ENCODE results near the gene CLCA2.

The CLCA2 gene

DNA sequence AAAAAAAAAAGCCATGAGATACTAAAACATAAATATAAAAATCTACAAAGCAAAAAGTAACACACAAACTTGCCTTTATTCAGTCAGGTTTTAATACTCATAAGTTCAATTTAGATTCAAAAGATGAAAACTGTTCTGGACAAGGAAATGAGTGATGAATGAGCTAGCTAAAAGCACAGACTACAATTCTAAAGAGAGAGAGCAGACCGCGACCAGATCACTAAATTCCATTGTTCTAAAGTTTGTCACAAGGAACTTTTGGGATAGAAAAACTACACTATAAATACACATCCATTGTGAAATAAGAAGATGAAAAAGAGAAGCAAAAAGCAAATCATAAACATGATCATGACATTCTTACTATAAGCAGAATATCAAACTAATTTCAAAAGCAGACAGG is 29.6 kb upstream of the CLCA2 start:
- TF ChIP-seq, protein P1, sequence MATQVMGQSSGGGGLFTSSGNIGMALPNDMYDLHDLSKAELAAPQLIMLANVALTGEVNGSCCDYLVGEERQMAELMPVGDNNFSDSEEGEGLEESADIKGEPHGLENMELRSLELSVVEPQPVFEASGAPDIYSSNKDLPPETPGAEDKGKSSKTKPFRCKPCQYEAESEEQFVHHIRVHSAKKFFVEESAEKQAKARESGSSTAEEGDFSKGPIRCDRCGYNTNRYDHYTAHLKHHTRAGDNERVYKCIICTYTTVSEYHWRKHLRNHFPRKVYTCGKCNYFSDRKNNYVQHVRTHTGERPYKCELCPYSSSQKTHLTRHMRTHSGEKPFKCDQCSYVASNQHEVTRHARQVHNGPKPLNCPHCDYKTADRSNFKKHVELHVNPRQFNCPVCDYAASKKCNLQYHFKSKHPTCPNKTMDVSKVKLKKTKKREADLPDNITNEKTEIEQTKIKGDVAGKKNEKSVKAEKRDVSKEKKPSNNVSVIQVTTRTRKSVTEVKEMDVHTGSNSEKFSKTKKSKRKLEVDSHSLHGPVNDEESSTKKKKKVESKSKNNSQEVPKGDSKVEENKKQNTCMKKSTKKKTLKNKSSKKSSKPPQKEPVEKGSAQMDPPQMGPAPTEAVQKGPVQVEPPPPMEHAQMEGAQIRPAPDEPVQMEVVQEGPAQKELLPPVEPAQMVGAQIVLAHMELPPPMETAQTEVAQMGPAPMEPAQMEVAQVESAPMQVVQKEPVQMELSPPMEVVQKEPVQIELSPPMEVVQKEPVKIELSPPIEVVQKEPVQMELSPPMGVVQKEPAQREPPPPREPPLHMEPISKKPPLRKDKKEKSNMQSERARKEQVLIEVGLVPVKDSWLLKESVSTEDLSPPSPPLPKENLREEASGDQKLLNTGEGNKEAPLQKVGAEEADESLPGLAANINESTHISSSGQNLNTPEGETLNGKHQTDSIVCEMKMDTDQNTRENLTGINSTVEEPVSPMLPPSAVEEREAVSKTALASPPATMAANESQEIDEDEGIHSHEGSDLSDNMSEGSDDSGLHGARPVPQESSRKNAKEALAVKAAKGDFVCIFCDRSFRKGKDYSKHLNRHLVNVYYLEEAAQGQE (IDR thresholded peaks at IDR 0.05; ENCODE audit: insufficient replicate concordance, low read depth): no peak
- DNase-seq (ENCODE audit: low read depth in 1 of 2, low spot score in 1 of 2): no peak
- H3K27ac ChIP-seq (replicated peaks): no peak overlapping the region
- no peaks in the 10 kb centered on the region for H3K27me3 ChIP-seq (ENCODE audit: insufficient read depth, poor library complexity, severe bottlenecking)
- no peak overlapping the region for H3K4me3 ChIP-seq (replicated peaks; ENCODE audit: insufficient read depth, low read length)

DNA sequence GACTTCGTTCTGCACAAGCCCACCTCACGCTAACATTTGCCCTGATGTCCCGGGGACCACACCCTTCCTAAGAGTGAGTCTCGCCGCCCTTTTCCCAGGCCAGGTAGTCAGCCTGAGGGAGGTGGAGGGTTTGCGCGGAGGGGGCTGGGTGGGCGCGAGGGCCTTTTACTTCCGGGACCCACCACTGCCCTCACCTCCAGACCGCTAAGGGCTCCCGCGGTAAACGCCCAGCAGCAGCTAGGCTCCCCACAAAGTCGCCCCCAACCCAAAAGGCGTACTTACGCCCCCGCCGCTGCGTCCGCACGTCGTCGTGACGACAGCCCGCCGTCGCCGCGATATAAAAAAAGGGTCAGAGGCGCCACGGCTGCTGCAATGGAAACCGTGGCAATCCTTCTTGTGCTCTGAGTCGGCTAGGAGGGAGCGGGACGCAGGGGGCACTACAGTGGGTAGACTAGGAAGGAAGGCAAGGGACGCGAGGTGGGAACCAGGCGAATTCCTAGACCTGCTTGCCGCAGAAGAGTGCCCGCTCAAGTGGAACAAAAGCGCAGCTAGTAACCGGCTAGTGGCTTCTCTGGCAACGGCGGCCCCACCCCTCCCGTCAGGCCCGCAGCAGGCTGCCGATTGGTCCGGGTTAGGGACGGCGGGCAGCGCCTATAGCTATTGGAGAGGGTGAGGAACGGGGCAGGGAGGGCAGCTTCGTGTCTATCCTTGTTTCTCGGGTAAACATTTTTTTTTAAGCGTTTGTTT is 28.0 kb upstream of the CLCA2 start, which contains the start of gene ODF2L:
TSS of gene ODF2L (minus strand) at position 573 of the 747 bp plus-strand sequence. CDS start 9,296 bp downstream, outside the sequence.
- DNase-seq (ENCODE audit: low read depth in 1 of 2, low spot score in 1 of 2): peak in 1 of 2 experiments; percentile 92
- no peak for TF ChIP-seq GABPA (IDR thresholded peaks at IDR 0.05; ENCODE audit: low read depth)
- TF ChIP-seq, protein P2, sequence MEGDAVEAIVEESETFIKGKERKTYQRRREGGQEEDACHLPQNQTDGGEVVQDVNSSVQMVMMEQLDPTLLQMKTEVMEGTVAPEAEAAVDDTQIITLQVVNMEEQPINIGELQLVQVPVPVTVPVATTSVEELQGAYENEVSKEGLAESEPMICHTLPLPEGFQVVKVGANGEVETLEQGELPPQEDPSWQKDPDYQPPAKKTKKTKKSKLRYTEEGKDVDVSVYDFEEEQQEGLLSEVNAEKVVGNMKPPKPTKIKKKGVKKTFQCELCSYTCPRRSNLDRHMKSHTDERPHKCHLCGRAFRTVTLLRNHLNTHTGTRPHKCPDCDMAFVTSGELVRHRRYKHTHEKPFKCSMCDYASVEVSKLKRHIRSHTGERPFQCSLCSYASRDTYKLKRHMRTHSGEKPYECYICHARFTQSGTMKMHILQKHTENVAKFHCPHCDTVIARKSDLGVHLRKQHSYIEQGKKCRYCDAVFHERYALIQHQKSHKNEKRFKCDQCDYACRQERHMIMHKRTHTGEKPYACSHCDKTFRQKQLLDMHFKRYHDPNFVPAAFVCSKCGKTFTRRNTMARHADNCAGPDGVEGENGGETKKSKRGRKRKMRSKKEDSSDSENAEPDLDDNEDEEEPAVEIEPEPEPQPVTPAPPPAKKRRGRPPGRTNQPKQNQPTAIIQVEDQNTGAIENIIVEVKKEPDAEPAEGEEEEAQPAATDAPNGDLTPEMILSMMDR (IDR thresholded peaks at IDR 0.05; ENCODE audit: insufficient read depth, low read length): no peak
- no peak for TF ChIP-seq SPI1 (IDR thresholded peaks at IDR 0.05; ENCODE audit: borderline replicate concordance, low read depth)
- TF ChIP-seq, protein P1 (IDR thresholded peaks at IDR 0.05; ENCODE audit: insufficient replicate concordance, low read depth): no peak
- TF ChIP-seq POLR2AphosphoS5 (IDR thresholded peaks at IDR 0.05; ENCODE audit: low read depth): 0 out of 2 replicates have a peak, but pooled peaks have one; percentile 44
- Histone ChIP-seq H3K27ac (replicated peaks) (peak within 1 kb of the TSS; percentile 72), H3K27me3 (ENCODE audit: insufficient read depth, poor library complexity, severe bottlenecking) (no peaks in the 10 kb centered on the region), H3K4me3 (replicated peaks; ENCODE audit: insufficient read depth, low read length) (peak within 1 kb of the TSS; percentile 91)

DNA sequence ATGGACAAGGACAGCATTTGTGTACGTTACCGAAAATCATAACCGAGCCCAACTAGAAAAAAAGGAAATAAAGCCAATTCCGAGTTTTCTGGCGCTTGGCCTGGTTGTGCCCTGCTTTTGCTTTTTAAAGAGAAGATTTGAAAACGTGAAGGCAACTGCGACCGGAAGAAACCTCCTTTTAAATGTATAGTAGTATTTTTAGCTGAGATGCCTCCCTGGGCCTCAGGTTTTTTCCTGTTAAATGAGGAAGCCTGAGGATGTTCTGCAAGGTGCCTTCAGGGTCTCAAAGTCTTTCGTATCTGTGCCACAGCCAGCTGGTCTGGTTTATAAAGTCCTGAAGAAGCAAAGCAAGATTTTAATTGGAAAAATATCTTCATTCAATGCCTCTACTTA is 27.5 kb upstream of the CLCA2 start:
- peak in 1 of 2 experiments; percentile 38 for DNase-seq (ENCODE audit: low read depth in 1 of 2, low spot score in 1 of 2)
- TF ChIP-seq POLR2AphosphoS5 (IDR thresholded peaks at IDR 0.05; ENCODE audit: low read depth): no peak
- TF ChIP-seq SPI1 (IDR thresholded peaks at IDR 0.05; ENCODE audit: borderline replicate concordance, low read depth): peak; percentile 47; the same call in 1 of the 2 replicates
- peak overlapping the region; percentile 72 for H3K27ac ChIP-seq (replicated peaks)
- H3K27me3 ChIP-seq (ENCODE audit: insufficient read depth, poor library complexity, severe bottlenecking): no peaks in the 10 kb centered on the region
- peak overlapping the region; percentile 91 for H3K4me3 ChIP-seq (replicated peaks; ENCODE audit: insufficient read depth, low read length)

DNA sequence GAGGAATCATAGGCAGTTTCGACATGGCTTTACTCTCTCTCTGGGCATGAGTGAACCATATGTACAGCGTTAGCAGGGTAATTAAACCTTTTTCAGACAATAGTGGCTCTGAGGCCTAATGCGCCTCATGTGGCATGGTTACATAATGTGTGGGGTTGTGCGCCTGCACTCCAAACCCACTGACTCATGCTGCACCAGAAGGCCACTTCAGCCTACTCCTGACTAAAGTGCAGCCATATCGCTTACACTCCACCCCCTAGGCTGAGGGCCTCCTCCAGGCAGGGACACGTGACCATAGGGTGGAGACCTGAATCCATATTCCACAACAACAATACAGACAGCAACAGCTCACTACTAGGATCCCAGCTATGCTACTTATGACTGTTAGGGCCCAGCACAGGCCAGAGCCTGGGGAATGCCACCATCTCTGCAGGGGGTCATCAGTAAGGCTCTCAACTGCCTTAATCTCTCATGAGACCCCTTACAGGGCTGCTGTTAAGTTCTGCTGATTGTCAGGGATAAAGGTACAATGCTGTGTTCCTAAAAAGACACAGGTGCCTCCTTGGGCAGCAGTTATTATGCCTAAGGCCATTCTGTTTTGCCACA is 14.5 kb upstream of the CLCA2 start:
- TF ChIP-seq, protein P1 (IDR thresholded peaks at IDR 0.05; ENCODE audit: insufficient replicate concordance, low read depth): no peak
- TF ChIP-seq, protein P2 (IDR thresholded peaks at IDR 0.05; ENCODE audit: insufficient read depth, low read length): no peak
- TF ChIP-seq GABPA (IDR thresholded peaks at IDR 0.05; ENCODE audit: low read depth) (no peak), POLR2AphosphoS5 (IDR thresholded peaks at IDR 0.05; ENCODE audit: low read depth) (no peak), SPI1 (IDR thresholded peaks at IDR 0.05; ENCODE audit: borderline replicate concordance, low read depth) (no peak)
- H3K4me3 ChIP-seq (replicated peaks; ENCODE audit: insufficient read depth, low read length): no peak overlapping the region
- no peak for DNase-seq (ENCODE audit: low read depth in 1 of 2, low spot score in 1 of 2)
- peaks cover 2% of the 10 kb centered on the region for H3K27me3 ChIP-seq (ENCODE audit: insufficient read depth, poor library complexity, severe bottlenecking)
- H3K27ac ChIP-seq (replicated peaks): no peak overlapping the region

All from HL-60 (cell line).